Brain microvascular endothelial cell (primary cell): ENCODE results near the gene KRTAP10-12.

Experiments
- DNase-seq: peaks from one replicate; pipeline ENCODE4 v3.0.0-alpha.2; 2020
- H3K27ac ChIP-seq: fragments of 250-450 bp; sonication (Bioruptor Pico); 2 replicates; pipeline ENCODE4 v1.5.1; 2020; ENCODE audit warnings: mild to moderate bottlenecking, moderate library complexity
- H3K27me3 ChIP-seq: fragments of 250-450 bp; sonication (Bioruptor Pico); replicated peaks from 2 replicates; pipeline ENCODE4 v1.5.1; 2020; ENCODE audit warnings: mild to moderate bottlenecking
- H3K36me3 ChIP-seq: fragments of 250-450 bp; sonication (Bioruptor Pico); replicated peaks from 2 replicates; pipeline ENCODE4 v1.5.1; 2020; ENCODE audit warnings: mild to moderate bottlenecking
- H3K4me3 ChIP-seq: 2 replicates; pipeline ENCODE4 v1.5.1; 2011; ENCODE audit warnings: low read depth, mild to moderate bottlenecking, control low read depth, low read length, moderate library complexity
- CTCF ChIP-seq: IDR thresholded peaks from 2 replicates; pipeline ENCODE4 v1.5.1; 2011; ENCODE audit warnings: low read depth, mild to moderate bottlenecking, moderate library complexity, low read length, control low read depth, inconsistent platforms; ENCODE audit errors: missing control alignments
- in situ Hi-C: cut with HindIII; loops from 2 replicates; pipeline ENCODE4 v1.10.0; 2017; ENCODE audit warnings: low sequenced_read_pairs, low pct_ligation_motif_present

Gene KRTAP10-12

GRCh38 chr21:44740742-44741141 lies 43.8 kb downstream of the KRTAP10-12 start:
- in situ Hi-C loops = no loop called here
- no peak overlapping the region for H3K4me3 ChIP-seq
- TF ChIP-seq CTCF = no peak
- no peak for DNase-seq
- H3K27ac ChIP-seq = no peak overlapping the region
- H3K36me3 ChIP-seq = no peaks in the 10 kb centered on the region
- peaks cover 2% of the 10 kb centered on the region for H3K27me3 ChIP-seq

GRCh38 chr21:44741921-44742320 lies 44.9 kb downstream of the KRTAP10-12 start:
- Histone ChIP-seq H3K4me3 (no peak overlapping the region), H3K27me3 (peaks cover 5% of the 10 kb centered on the region), H3K36me3 (no peaks in the 10 kb centered on the region), H3K27ac (no peak overlapping the region)
- no peak for DNase-seq
- TF ChIP-seq CTCF = no peak
- in situ Hi-C loops = no loop called here

- no peak for DNase-seq
- Histone ChIP-seq H3K27ac (no peak overlapping the region), H3K36me3 (no peaks in the 10 kb centered on the region), H3K27me3 (peaks cover 5% of the 10 kb centered on the region), H3K4me3 (no peak overlapping the region)
- peak; percentile 43 for TF ChIP-seq CTCF
- in situ Hi-C loops = no loop called here
These were observed 45.6 kb downstream of the KRTAP10-12 start for GRCh38 chr21:44742418-44743153.
